AG08395 (cell line): ENCODE results near the gene ARPP21.

Experiments
- DNase-seq: peaks from one replicate; pipeline ENCODE4 v3.0.0; 2012; ENCODE audit warnings: mixed read lengths, low spot score

The ARPP21 gene

DNA sequence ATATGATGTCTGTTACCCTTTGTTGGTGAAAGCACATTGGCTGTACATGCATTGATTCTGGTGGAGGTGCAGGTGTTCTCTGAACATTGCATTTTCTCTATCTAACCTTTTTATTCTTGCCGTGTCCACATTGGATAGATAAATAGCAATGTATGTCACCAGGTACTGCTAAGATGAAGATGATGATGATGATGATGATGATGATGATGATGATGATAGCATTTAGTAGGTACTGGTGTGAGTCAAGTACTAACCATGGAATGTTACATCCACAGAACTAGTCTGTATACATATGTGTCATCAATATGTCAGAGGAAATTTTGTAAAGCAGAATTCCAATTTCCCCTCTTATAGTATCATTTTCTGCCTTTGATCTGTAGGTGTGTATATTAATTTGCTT is 36.3 kb downstream of the ARPP21 start:
- DNase-seq: no peak

DNA sequence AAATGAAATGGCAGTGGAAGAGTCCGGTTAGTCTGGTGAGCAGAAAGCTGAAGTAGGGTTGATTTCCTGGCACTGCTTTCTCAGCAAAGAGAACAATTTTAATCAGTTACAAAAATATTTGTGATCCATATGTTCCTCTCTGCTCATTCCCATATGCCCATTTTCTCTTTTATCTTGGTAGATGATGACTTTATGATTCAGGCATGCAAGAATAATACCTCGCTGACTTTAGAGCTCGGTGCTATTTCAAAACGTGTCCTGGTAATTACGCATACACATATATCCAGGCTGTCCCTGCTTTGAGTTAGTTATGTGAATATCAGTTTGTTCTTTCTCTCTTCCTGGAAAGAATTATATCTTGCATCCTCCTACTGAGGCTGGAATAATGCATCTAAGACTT is 38.5 kb downstream of the ARPP21 start:
- no peak for DNase-seq

DNA sequence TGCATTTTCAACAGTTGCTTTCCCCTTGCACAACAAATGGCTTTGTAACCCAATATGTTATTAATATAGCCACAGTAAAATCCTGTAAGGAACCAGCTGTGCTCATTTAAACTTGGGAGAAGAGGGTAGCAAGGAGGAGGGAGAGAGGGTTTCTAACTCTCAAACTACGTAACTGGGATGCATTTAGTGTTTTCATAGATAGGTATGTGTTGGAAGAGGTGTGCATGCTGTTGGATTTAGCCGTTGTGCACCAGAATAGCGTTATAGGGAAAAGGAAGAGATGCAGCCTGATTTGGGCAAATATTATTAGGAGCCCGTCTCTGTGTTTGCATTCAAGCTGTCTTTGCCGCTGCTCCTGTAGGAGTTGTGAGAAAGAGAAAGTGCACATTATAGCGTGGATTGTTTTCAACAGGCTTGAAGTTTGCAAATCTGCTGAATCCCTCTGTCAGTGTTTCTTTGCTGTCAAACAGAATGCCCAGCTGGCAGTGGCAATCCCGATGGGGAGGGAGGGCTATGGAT is 39.4 kb downstream of the ARPP21 start:
- DNase-seq: no peak

DNA sequence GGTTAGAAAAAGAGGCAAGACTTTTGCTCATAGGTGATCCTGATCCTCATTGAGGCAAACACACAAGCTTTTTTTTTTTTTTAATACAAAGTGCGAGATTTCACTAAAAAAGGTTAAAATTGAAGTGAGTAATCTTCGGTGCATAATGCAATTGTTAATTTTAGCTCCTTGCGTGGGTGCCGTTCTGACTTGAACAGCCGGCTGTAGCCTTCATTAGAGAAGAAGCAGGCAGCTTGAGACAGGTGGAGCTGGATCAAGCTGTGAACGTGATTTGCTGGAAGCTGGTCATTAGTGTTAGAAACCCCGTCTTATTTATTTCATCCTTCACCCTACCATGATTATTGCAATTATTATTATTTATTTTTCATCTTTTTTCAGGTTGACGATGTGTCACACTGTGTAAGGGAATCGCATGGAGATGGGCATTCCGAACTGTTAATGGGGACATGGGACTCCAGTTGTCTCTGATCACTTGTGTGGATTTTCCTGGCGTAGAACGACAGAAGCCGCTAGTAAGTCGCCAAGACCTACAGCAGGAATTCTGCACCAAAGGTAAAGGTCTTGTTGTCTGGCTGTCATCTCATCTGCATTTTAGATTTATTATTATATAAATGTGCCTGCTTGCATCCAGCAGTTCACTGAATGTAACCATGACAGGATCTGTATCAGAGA is 40.2 kb downstream of the ARPP21 start:
- no peak for DNase-seq

DNA sequence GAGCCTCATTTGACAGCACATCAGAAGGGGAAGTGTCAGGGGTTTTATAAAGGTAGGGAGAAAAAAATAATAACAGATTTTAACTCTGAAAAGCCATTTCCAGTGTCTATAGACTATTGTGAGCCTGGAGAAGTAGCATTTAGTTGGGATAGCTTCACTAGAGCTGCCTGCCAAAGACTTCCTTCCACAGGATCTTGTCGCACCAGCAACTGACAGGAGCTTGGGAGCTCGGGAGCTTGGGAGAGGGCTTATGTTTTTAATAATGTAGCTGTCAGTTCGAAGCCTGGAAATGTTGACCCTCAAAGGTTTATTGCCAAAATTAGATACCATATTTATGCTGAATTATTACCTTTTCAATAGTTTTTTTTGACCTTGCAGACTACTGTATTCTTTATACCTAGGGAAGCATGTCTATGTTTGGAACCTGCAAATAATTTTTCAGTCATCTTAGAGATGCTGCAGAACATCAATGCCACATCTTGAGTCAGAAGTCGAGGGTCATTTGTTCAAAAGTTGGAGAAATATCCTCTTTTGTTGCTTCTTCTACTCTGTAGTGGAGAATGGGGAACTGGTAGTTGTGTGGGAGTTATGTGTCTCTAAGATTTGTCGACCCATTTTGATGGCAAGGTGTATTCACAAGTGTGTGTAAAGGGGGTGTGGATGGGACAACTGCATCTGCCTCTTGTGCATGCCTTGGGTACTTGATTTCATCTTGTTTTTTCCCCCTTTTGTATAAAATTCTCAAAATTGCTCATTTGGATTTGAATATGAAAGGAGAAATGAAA is 41.7 kb downstream of the ARPP21 start:
- DNase-seq: no peak

DNA sequence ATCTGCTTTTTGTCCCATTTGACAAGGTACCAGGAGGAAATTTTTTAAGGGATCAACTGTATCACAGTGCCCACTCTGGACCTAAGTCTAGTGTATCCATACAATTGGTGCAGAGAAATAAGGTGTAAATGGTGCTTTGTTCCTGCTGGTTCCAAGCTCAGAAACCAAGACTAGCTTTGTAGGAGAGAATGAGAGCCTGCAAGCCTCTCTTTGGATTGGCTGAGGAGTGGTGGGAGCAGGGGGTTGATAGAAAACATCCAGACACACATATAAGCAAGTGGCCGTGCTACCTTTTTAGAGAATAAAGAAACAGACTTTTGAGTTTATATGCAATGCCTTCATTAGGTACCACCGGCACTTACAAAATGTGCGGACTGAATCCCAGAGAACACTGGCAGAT is 45.8 kb downstream of the ARPP21 start:
- no peak for DNase-seq

DNA sequence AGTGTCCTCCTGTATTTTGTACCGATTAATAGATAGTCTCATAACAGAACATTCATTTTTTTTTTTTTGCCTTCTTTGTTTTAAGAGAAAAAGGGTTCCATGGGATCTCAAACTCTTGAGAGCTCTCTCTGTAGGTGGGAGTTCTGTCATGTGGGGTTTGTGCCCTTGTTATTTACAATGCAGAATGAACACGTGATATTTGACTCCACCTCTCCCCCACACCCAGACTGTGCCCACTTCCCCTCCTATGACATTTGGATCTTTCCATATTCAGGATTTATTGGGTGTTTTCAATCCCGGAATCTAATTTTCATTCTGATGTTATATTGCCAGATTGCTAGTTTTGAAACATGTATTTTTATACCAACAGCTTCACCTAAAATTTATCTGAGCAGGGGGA is 49.5 kb downstream of the ARPP21 start:
- no peak for DNase-seq

DNA sequence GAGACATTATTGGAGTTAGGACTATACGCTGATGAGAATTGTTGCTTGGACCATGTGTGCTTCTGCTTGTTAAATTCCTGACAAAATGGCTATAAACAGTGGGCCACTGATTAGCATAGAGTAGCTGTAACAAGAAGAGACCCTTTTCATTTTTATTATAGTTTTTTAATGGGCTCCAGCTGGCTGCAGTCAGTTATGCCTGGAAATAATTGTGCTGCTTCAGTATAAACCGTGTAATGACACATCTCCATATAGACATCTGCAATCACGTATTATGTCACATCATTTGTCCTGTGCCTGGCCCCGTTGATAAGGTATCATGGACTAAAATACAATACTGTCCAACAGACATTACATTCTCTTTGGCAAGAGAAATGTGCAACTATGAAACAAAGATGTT is 50.9 kb downstream of the ARPP21 start:
- DNase-seq: no peak

DNA sequence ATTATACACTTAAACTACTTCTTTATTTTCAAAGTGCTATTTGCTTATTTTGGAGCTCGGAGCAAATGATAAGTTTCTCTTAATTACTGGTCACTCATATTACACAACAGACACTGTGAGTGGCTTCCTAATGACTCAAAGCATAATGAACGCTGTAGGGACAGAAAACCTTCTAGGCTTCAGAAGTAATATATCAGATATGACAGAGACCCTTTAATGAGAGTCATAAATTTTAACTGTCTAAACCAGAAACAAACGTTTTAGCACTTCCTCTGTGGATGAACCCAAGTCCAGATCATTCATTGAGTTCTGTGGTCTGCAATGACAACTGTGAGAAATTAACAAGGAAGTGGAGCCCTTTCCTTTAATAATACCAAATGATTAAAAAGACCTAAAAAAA is 66.6 kb downstream of the ARPP21 start:
- no peak for DNase-seq

DNA sequence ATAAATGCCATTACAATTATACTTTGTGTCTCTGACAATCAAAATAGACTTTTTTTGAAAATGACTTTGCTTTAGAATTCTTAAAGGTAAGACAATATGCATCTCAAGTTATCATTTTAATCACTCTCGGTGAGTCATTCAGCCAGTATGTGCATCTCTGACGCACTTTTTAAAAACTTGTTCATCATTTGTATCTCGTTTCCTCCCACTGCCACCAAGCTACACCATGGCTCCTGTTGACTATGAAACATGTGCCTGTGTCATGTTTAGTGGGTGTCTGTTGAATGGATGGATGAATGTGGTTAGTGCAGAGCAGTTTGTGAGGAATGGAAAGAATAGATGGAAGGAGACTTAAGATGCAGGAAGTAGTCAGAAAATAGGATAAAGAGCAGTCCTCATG is 68.6 kb downstream of the ARPP21 start:
- DNase-seq: no peak

DNA sequence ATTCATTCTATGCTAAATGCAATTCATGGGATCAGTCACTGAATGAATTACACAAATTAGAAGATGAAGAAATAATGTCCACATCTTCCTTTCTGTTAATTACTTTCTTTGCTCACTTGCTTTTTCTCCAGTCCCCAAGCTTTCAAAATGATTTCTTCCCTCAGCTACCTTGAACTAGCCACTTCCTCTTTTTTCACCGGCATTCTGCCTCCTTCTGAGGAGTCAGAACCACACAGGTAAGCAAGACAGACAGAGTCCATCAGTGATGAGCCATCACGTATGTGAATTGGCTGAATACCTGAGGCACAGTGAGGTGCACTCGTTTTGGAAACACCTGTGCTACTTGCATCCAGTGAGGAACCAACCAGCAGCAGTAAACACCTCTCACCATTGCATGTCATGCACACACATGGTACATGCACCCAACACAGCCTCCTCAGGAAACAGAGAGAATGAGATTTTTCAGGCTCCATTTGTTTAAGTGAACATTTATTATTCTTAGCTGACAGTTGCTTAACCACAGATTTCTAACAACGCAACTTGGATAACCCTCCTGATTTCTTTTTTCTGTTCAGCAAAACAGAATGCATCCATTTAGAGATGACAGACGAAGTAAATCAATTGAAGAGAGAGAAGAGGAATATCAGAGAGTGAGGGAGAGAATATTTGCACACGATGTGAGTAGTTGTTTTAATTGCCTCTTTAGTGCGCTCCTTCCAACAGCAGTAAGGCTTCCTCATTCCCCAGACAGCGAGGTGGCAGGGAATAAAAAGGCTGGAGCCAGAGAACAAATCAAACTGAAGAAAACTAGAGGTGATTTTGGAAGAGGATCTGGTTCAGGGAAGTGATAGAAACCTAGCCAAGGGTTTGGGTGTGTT is 69.3 kb downstream of the ARPP21 start:
- no peak for DNase-seq

DNA sequence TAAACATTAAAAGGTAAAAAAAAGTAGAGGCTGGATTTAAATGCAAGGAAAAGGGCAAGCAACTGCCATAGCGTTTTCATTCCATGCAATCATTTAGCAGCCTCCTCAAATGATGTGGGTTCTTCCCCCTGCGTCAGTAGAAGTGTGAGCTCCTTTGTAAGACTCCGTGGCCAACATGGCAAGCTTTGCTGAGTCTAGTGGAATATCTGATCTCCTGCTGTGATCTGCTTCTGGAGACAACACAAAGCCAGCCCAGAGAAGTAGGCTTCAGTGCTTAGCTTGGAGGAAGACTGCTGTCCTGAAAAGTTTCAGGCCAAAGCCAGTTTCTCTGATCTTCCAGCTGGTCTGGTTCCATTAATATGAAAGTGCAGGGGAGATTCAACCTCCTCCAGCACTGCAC is 70.4 kb downstream of the ARPP21 start:
- no peak for DNase-seq

DNA sequence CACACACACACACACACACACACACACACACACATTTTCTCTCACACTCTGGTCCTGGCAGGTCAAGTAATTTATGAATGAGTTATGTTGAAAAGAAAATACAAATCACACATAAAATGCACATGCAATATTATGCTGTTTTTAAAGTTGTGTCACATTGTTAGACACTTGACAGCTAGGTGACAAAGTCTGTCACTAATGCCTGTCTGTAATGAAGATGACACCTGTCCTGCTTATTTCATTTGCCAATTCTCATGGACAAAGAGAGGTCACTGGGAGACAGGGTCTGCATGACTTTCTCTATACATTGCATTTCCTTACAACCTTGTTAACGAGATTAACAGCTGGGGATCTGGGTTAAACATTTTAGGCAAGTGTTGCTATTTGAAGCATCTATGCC is 71.2 kb downstream of the ARPP21 start:
- no peak for DNase-seq

DNA sequence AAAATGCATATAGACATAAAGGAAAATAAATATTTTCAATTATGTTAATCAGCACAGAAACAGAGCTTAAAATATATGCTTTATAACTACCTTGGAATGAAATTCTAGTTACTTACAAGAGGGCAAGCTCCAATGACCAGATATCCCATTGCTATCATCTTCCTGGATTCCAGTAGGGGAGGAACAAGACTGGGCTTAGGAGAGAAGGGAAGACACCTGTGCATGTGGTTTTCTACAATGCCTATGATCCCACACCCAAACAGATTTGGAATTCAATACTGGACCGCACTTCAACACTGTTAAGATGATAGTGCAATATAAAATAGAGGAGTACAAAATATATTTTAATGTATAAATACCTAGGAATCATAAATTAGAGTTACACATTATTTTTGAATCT is 79.6 kb downstream of the ARPP21 start:
- no peak for DNase-seq

DNA sequence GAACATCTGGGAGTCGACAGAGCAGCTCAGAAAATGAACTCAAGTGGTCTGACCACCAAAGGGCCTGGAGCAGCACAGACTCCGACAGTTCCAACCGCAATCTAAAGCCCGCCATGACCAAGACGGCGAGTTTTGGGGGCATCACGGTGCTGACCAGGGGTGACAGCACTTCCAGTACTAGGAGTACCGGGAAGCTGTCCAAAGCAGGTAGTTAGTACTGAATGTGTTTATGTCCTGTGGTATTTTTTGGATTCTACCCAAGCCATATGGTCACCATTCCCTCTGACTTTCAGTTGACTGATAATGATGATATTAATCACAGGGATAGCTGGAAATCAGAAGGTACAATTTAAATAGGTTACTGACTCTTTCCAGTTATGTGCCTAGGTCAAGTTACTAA is 82.3 kb downstream of the ARPP21 start:
- DNase-seq: no peak

DNA sequence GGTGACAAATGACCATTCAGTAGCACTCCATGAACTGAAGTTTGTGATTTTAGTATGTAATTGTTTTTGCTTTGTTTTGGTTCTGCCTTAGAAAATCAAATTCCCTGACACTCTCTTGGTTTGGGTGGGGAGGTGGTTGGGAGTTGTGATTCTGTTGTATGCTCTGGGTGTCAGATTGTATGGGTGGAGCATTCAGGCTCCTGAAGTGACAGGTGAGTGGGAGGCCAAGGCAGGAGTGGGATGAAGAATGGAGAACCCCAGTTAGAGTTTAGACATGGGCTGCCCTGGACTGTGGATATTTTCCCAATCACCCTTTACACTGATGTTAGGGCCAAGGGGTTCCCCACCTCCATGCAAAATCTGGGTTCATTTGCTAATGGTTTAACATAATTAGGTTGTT is 83.6 kb downstream of the ARPP21 start:
- no peak for DNase-seq

DNA sequence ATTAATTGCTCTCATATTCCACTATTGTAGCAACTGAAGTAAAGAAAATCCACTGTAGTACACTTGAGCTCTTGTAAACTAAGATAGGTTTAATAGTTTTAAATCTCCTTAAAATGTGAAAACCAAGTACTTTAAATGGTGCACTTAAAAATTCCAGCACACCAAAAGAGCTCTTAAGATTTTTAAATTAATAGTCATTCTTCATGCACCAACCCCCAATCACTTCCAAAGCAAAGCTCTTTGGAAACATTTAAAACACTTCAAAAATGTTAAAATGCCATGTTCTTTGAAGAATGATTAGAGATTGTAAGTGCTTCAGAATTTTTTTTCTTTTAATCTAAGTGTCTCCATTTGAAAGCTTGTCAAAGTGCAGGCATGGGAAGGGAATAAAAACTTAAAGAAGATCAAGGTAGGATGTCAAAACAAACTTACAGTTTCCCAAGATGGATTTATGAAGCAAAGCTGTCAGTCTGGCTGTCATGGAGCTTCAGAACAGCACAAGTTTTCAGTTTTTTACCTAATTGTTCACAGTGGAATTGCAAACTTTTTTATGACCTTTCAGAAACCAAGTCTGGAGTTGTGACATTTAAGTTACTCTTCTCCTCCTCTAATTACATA is 84.3 kb downstream of the ARPP21 start:
- no peak for DNase-seq

DNA sequence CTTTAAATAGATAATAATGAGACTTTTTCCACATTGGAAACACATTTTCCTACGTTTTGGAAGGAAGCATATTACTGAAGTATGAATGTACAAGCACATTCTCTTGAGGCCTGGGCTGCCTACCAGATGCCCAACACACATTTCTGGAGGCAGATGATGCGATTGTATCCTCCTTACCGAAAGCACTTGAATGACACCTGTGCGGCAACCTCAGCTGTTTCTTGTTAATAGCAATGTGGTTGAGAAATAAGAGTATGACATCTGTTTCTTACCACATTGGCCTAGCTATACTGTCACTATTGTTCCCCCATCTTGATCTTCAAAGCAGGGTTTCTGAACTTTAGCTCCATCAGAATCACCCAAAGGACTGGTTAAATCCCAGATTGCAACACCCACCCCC is 84.8 kb downstream of the ARPP21 start:
- DNase-seq: no peak

DNA sequence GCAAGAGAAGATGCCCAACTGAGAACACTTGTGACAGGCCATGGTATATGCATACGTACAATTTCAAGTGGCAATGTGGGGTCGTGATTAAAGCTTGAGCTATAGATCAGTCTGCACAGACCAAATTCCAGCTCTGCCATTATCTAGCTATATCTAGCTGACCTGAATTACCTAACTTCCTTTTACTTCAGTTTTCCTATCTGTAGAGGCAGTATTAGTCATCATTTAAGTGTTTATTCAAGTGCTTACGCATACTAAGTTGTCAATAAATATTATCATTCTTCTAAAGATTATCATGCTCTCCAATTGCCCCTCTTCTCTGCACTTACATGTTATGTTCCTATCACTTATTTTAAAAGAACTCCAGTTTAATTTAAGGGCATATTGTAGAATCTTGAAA is 87.9 kb downstream of the ARPP21 start:
- no peak for DNase-seq

DNA sequence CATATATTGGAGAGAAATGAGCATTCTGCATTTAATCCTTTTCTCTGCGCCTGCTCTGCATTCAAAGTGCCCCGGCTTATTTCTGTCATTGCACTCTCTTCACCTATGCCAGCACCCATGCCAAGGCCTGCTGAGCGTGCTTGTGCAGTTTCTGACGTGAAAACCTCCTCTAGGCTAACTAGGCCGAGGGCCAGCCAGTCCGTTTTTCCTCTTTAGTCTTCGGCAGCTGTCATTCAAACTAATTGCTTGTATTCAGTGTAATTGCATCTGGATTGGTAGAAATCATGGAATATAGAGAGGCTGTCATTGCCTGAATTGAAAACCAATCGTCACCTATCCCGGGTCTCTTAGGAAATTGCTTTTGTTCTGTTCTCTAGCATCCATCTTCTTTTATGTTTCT is 94.0 kb downstream of the ARPP21 start:
- DNase-seq: no peak

DNA sequence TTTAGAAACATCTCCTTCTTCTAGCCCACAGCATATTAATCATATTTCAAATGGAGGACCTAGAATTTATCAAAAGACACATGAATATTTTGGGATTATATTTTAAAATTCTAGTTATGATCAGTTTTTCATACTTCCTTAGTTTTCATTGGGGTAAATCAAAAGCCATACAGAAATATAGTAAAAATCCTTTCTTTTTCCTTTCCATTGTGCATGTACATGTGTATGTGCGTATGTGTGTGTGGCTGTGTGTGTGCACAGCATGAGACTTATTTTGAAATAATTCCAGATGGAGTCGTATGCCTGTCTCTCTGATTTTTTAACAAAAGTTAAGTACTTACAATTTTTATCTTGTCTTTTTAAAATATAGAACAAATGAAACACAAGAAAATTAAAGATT is 94.5 kb downstream of the ARPP21 start:
- no peak for DNase-seq

DNA sequence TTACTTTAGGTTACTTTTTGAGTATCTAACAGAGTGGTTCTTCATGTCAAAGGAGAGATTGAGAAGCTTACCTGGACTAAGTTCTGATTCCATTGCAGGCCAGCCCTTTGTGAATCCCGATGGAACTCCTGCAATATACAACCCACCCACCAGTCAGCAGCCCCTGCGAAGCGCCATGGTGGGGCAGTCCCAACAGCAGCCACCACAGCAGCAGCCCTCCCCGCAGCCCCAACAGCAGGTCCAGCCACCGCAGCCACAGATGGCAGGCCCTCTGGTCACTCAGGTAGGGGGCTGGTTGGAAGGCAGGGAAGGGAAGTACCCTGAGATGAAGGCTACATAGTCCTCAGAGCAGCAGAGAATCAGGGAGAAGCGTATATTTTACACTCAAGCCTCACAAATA is 97.8 kb downstream of the ARPP21 start:
- no peak for DNase-seq
